Neural crest cell (in vitro differentiated cells): ENCODE data around the gene OXCT1. TPM values are rescaled to one million over a fixed set of nuclear protein-coding genes. Genes with fewer than 3 reads are reported as not detected.

Source experiments
- DNase-seq: peaks from one replicate; pipeline ENCODE4 v3.0.0; 2021; ENCODE audit warnings: low read depth, mixed read lengths, low spot score
- H3K27ac Mint-ChIP-seq: one replicate; pipeline ENCODE4 v1.8.0; 2021; ENCODE audit warnings: mild to moderate bottlenecking, mixed read lengths; ENCODE audit not compliant: unreplicated experiment
- H3K27me3 Mint-ChIP-seq: 2 replicates; pipeline ENCODE4 v1.8.0; 2021; ENCODE audit warnings: low read depth, mild to moderate bottlenecking, mixed read lengths
- H3K36me3 Mint-ChIP-seq: 2 replicates; pipeline ENCODE4 v1.8.0; 2021; ENCODE audit warnings: low read depth, mild to moderate bottlenecking, mixed read lengths
- H3K4me1 Mint-ChIP-seq: 2 replicates; pipeline ENCODE4 v1.8.0; 2021; ENCODE audit warnings: mixed read lengths
- H3K4me3 Mint-ChIP-seq: one replicate; pipeline ENCODE4 v1.8.0; 2021; ENCODE audit warnings: mild to moderate bottlenecking, mixed read lengths
- H3K9me3 Mint-ChIP-seq: 2 replicates; pipeline ENCODE4 v1.8.0; 2021; ENCODE audit warnings: mixed read lengths
- CTCF ChIP-seq: fragments of 200-600 bp; sonication (generic); conservative IDR thresholded peaks from 2 replicates; pipeline ENCODE4 v1.5.0; 2021; ENCODE audit warnings: antibody characterized with exemption, mild to moderate bottlenecking
- total RNA-seq: library from RNA; stranded (reverse); gene quantifications from 2 replicates; pipeline ENCODE4 v1.2.1, GENCODE V29; 2021

OXCT1 gene
- total RNA-seq, 1 donor from 2014 or later, result 30.2 TPM

DNA sequence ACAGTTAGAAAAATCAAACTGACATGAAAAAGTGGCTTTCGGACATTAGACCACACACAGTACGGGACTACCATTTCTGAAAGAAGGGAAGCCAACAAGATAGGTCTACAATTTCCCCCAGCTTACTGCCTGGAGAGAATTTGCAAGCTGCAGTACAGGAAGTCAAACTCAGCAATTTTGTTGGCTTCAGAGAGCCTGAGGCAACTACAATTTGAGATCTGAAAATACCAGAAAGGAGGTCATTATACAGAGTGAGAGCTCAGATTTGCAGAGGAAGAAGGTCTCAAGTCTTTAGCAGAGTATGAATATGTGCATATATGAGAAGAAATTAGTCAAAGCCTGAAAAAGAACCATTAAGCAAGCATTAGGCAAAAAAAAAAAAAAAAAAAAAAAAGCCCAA, 83.0 kb downstream of the OXCT1 start:
- peaks cover 11% of the 10 kb centered on the region for H3K4me1 Mint-ChIP-seq
- TF ChIP-seq CTCF, result no peak
- no peak overlapping the region for H3K27ac Mint-ChIP-seq
- H3K9me3 Mint-ChIP-seq, result no peaks in the 10 kb centered on the region
- H3K4me3 Mint-ChIP-seq, result no peak overlapping the region
- no peak for DNase-seq
- H3K36me3 Mint-ChIP-seq, result no peaks in the 10 kb centered on the region
- H3K27me3 Mint-ChIP-seq, result no peaks in the 10 kb centered on the region

GRCh38 chr5:41785061-41785460, 85.2 kb downstream of the OXCT1 start:
- Mint-ChIP-seq H3K27ac (no peak overlapping the region), H3K36me3 (peaks cover 3% of the 10 kb centered on the region), H3K27me3 (no peaks in the 10 kb centered on the region), H3K9me3 (no peaks in the 10 kb centered on the region), H3K4me3 (no peak overlapping the region), H3K4me1 (peaks cover 11% of the 10 kb centered on the region)
- no peak for DNase-seq
- no peak for TF ChIP-seq CTCF

DNA sequence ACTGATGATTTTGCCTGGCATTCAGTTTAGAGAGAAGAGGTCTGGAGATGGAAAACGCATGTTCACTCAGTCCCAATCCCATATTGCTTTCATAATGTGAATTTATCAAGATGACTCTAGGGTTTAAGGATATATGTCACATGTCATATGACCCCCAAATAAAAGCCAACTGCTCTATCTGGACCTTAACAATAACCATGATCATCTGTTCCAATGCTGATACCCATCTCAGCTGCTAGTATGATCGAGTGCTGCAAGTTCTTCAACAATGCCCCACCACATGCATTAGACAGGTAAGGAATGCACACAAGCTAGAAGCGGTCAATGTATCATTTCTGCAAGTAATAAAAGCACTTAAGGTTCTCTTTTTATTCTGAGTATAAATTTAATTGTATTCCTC, 91.8 kb downstream of the OXCT1 start:
- H3K27me3 Mint-ChIP-seq, result no peaks in the 10 kb centered on the region
- no peak for TF ChIP-seq CTCF
- no peaks in the 10 kb centered on the region for H3K4me1 Mint-ChIP-seq
- H3K9me3 Mint-ChIP-seq, result no peaks in the 10 kb centered on the region
- H3K27ac Mint-ChIP-seq, result no peak overlapping the region
- peaks cover 3% of the 10 kb centered on the region for H3K36me3 Mint-ChIP-seq
- no peak for DNase-seq
- no peak overlapping the region for H3K4me3 Mint-ChIP-seq

- Mint-ChIP-seq H3K27ac (no peak overlapping the region), H3K4me1 (no peaks in the 10 kb centered on the region), H3K27me3 (no peaks in the 10 kb centered on the region), H3K36me3 (peaks cover 3% of the 10 kb centered on the region), H3K9me3 (no peaks in the 10 kb centered on the region), H3K4me3 (no peak overlapping the region)
- TF ChIP-seq CTCF, result no peak
- DNase-seq, result no peak
These were observed 93.8 kb downstream of the OXCT1 start for GRCh38 chr5:41776435-41776834.

GRCh38 chr5:41773799-41774198, 96.4 kb downstream of the OXCT1 start:
- H3K4me3 Mint-ChIP-seq, result no peak overlapping the region
- H3K4me1 Mint-ChIP-seq, result no peaks in the 10 kb centered on the region
- DNase-seq, result no peak
- H3K36me3 Mint-ChIP-seq, result peaks cover 3% of the 10 kb centered on the region
- H3K27ac Mint-ChIP-seq, result no peak overlapping the region
- H3K9me3 Mint-ChIP-seq, result no peaks in the 10 kb centered on the region
- no peaks in the 10 kb centered on the region for H3K27me3 Mint-ChIP-seq
- no peak for TF ChIP-seq CTCF
